H1 (cell line): Measurements from ENCODE around the gene GJB6. TPM values are rescaled to one million over a fixed set of nuclear protein-coding genes. Genes with fewer than 3 reads are reported as not detected.

Source experiments
- CTCF ChIA-PET: fragments of 300-600 bp; sonication (Branson Sonifier 250); formaldehyde crosslinking; loops from one replicate; lab custom pipeline; 2021; ENCODE audit not compliant: partially characterized antibody; lab: Charles Lee
- POLR2A ChIA-PET: fragments of 300-600 bp; sonication (Branson Sonifier 250); formaldehyde crosslinking; loops from one replicate; lab custom pipeline; 2021; ENCODE audit warnings: inconsistent platforms; ENCODE audit not compliant: partially characterized antibody; lab: Charles Lee
- DNase-seq, 2 experiments: peaks; one replicate each; pipeline versions ENCODE4 v3.0.0 to v3.0.0-alpha.2; 2010 to 2022; ENCODE audit warnings: low spot score in 2 of 2, low read depth in 1 of 2, mixed read lengths in 1 of 2
- FAIRE-seq: peaks from 2 replicates; lab custom pipeline; 2011; peaks lifted over from hg19 to GRCh38; lab: Jason Lieb, UNC
- H2AFZ ChIP-seq: 2 replicates; pipeline ENCODE4 v1.8.1; 2012; ENCODE audit warnings: low read length, inconsistent platforms
- H2AK5ac ChIP-seq: 2 replicates; pipeline ENCODE4 v1.6.1; 2013; ENCODE audit warnings: low read depth, low read length
- H2BK120ac ChIP-seq: replicated peaks from 2 replicates; pipeline ENCODE3; 2013; ENCODE audit warnings: low read depth, low read length, inconsistent platforms
- H2BK12ac ChIP-seq: 2 replicates; pipeline ENCODE4 v1.6.1; 2013; ENCODE audit warnings: low read depth, low read length
- H2BK15ac ChIP-seq: 2 replicates; pipeline ENCODE4 v1.6.1; 2013; ENCODE audit warnings: low read length
- H2BK20ac ChIP-seq: 2 replicates; pipeline ENCODE4 v1.6.1; 2013; ENCODE audit warnings: low read length
- H2BK5ac ChIP-seq: 2 replicates; pipeline ENCODE4 v1.6.1; 2013; ENCODE audit warnings: low read depth, low read length
- H3K14ac ChIP-seq: 2 replicates; pipeline ENCODE4 v1.6.1; 2013; ENCODE audit warnings: inconsistent platforms; ENCODE audit not compliant: insufficient read length
- H3K18ac ChIP-seq: 2 replicates; pipeline ENCODE4 v1.6.1; 2013; ENCODE audit warnings: low read length; ENCODE audit errors: extremely low read depth
- H3K23ac ChIP-seq: 2 replicates; pipeline ENCODE4 v1.6.1; 2013; ENCODE audit warnings: inconsistent platforms; ENCODE audit not compliant: insufficient read length
- H3K23me2 ChIP-seq: 2 replicates; pipeline ENCODE4 v1.6.1; 2013; ENCODE audit warnings: low read depth, low read length
- H3K27ac ChIP-seq: 2 replicates; pipeline ENCODE4 v1.6.1; 2011; ENCODE audit warnings: low read depth, low read length, inconsistent platforms
- H3K27me3 ChIP-seq, 4 experiments: replicated peaks in 1 of 4; 1 replicate in 1 of 4; 2 replicates in 3 of 4; pipeline versions ENCODE4 v1.6.1 to v1.8.1; 2011 to 2013; ENCODE audit warnings: low read length in 3 of 4, mild to moderate bottlenecking in 3 of 4, inconsistent platforms in 2 of 4, mixed read lengths in 2 of 4, moderate library complexity in 1 of 4; ENCODE audit not compliant: control insufficient read depth in 3 of 4, insufficient read depth in 3 of 4; ENCODE audit errors: extremely low read depth in 1 of 4
- H3K36me3 ChIP-seq, 4 experiments: 2 replicates each; pipeline versions ENCODE4 v1.6.1 to v1.8.1; 2011 to 2013; ENCODE audit warnings: mild to moderate bottlenecking in 4 of 4, low read length in 3 of 4, moderate library complexity in 2 of 4, control low read depth in 1 of 4, inconsistent platforms in 1 of 4; ENCODE audit not compliant: insufficient read depth in 4 of 4, control insufficient read depth in 2 of 4
- H3K4ac ChIP-seq: replicated peaks from 2 replicates; pipeline ENCODE3; 2013; ENCODE audit warnings: low read length, low read depth, mixed read lengths, inconsistent platforms; ENCODE audit not compliant: insufficient read length
- H3K4me1 ChIP-seq, 4 experiments: replicated peaks in 1 of 4; 1 replicate in 1 of 4; 2 replicates in 3 of 4; pipeline versions ENCODE4 v1.6.1 to v1.8.1; 2011 to 2013; ENCODE audit warnings: low read length in 3 of 4, inconsistent platforms in 2 of 4, mixed read lengths in 1 of 4; ENCODE audit not compliant: insufficient read depth in 4 of 4, control insufficient read depth in 3 of 4
- H3K4me2 ChIP-seq, 2 experiments: 2 replicates each; pipeline versions ENCODE4 v1.6.1 to v1.8.1; 2011 to 2013; ENCODE audit warnings: low read depth in 2 of 2, low read length in 2 of 2, control low read depth in 1 of 2, inconsistent platforms in 1 of 2, mild to moderate bottlenecking in 1 of 2; ENCODE audit not compliant: insufficient read depth in 1 of 2
- H3K4me3 ChIP-seq, 4 experiments: fragments of 200-600, 300-600 bp in 1 of 4; sonication (generic), shearing (Covaris generic), sonication (Bioruptor Twin) in 1 of 4; 2 replicates each; pipeline versions ENCODE4 v1.5.1 to v1.8.1; 2011 to 2016; ENCODE audit warnings: low read length in 4 of 4, low read depth in 3 of 4, control low read depth in 2 of 4, inconsistent platforms in 2 of 4, mild to moderate bottlenecking in 2 of 4, mixed read lengths in 1 of 4, moderate library complexity in 1 of 4; ENCODE audit not compliant: insufficient read depth in 2 of 4; ENCODE audit errors: extremely low read depth in 1 of 4
- H3K56ac ChIP-seq: replicated peaks from 2 replicates; pipeline ENCODE3; 2013; ENCODE audit warnings: low read depth, mild to moderate bottlenecking, mixed read lengths, low read length, inconsistent platforms; ENCODE audit not compliant: insufficient read length
- H3K79me1 ChIP-seq: 2 replicates; pipeline ENCODE4 v1.6.1; 2013; ENCODE audit warnings: low read depth, low read length, control low read depth
- H3K79me2 ChIP-seq, 2 experiments: 2 replicates each; pipeline versions ENCODE4 v1.6.1 to v1.8.1; 2012 to 2013; ENCODE audit warnings: low read length in 2 of 2, mild to moderate bottlenecking in 2 of 2, inconsistent platforms in 1 of 2; ENCODE audit not compliant: insufficient read depth in 2 of 2, control insufficient read depth in 1 of 2
- H3K9ac ChIP-seq, 4 experiments: replicated peaks in 1 of 4; 1 replicate in 1 of 4; 2 replicates in 3 of 4; pipeline versions ENCODE4 v1.6.1 to v1.8.1; 2011 to 2013; ENCODE audit warnings: low read depth in 3 of 4, low read length in 3 of 4, control low read depth in 2 of 4, mild to moderate bottlenecking in 2 of 4, moderate library complexity in 2 of 4, inconsistent platforms in 1 of 4; ENCODE audit errors: extremely low read depth in 1 of 4
- H3K9me3 ChIP-seq, 2 experiments: 2 replicates each; pipeline versions ENCODE4 v1.6.1 to v1.8.1; 2012 to 2013; ENCODE audit warnings: mild to moderate bottlenecking in 2 of 2, moderate library complexity in 2 of 2, control low read depth in 1 of 2, inconsistent platforms in 1 of 2, low read depth in 1 of 2, low read length in 1 of 2, mixed read lengths in 1 of 2; ENCODE audit not compliant: insufficient read depth in 2 of 2
- H4K20me1 ChIP-seq, 2 experiments: replicated peaks in 1 of 2; 2 replicates each; pipeline versions ENCODE3 to v1.8.1; 2011 to 2013; ENCODE audit warnings: inconsistent platforms in 2 of 2, low read length in 2 of 2, mild to moderate bottlenecking in 1 of 2; ENCODE audit not compliant: insufficient read depth in 2 of 2, control insufficient read depth in 1 of 2
- H4K5ac ChIP-seq: 2 replicates; pipeline ENCODE4 v1.6.1; 2013; ENCODE audit warnings: low read length, low read depth, mixed read lengths, inconsistent platforms; ENCODE audit not compliant: insufficient read length
- H4K8ac ChIP-seq: 2 replicates; pipeline ENCODE4 v1.8.0; 2013; ENCODE audit warnings: mild to moderate bottlenecking, moderate library complexity, low read length, inconsistent platforms; ENCODE audit not compliant: insufficient read depth; ENCODE audit errors: extremely low read depth
- H4K91ac ChIP-seq: replicated peaks from 2 replicates; pipeline ENCODE3; 2013; ENCODE audit warnings: low read length, mixed read lengths, inconsistent platforms; ENCODE audit not compliant: insufficient read length
- BACH1 ChIP-seq: IDR thresholded peaks from 2 replicates; pipeline ENCODE4 v1.6.1; 2012; ENCODE audit warnings: low read length, improper control_type of control experiment
- CREB1 ChIP-seq: IDR thresholded peaks from 2 replicates; pipeline ENCODE4 v1.6.1; 2012; ENCODE audit warnings: inconsistent platforms
- HDAC6 ChIP-seq: IDR thresholded peaks from one replicate; pipeline ENCODE4 v1.7.1; 2012; ENCODE audit warnings: low read depth, mild to moderate bottlenecking, inconsistent platforms, low read length, moderate library complexity
- JUN ChIP-seq: IDR thresholded peaks from 2 replicates; pipeline ENCODE4 v1.6.1; 2011; ENCODE audit warnings: low read depth, mild to moderate bottlenecking, improper control_type of control experiment, low read length
- KDM4A ChIP-seq: IDR thresholded peaks from one replicate; pipeline ENCODE4 v1.7.1; 2012; ENCODE audit warnings: low read depth, mild to moderate bottlenecking, moderate library complexity, low read length, inconsistent platforms; ENCODE audit not compliant: severe bottlenecking
- PHF8 ChIP-seq: fragments of 200-600 bp; sonication (generic); conservative IDR thresholded peaks from 2 replicates; pipeline ENCODE4 v1.7.1; 2012; ENCODE audit warnings: low read depth, mild to moderate bottlenecking, inconsistent platforms, low read length, moderate library complexity
- SIN3A ChIP-seq, 2 experiments: IDR thresholded peaks in 1 of 2; conservative IDR thresholded peaks in 1 of 2; 2 replicates each; pipeline ENCODE4 v1.6.1; 2011 to 2012; ENCODE audit warnings: low read length in 2 of 2, improper control_type of control experiment in 1 of 2, low read depth in 1 of 2, mild to moderate bottlenecking in 1 of 2
- SIX5 ChIP-seq: IDR thresholded peaks from 2 replicates; pipeline ENCODE4 v1.6.1; 2011; ENCODE audit warnings: mild to moderate bottlenecking, low read depth, low read length
- SP1 ChIP-seq: IDR thresholded peaks from 2 replicates; pipeline ENCODE4 v1.6.1; 2011; ENCODE audit warnings: low read depth, low read length
- SP2 ChIP-seq: IDR thresholded peaks from 2 replicates; pipeline ENCODE4 v1.6.1; 2012; ENCODE audit warnings: mild to moderate bottlenecking, low read length, inconsistent platforms
- TBP ChIP-seq: IDR thresholded peaks from 2 replicates; pipeline ENCODE4 v1.6.1; 2011; ENCODE audit warnings: low read depth, low read length, improper control_type of control experiment
- TCF12 ChIP-seq: IDR thresholded peaks from 2 replicates; pipeline ENCODE4 v1.6.1; 2011; ENCODE audit warnings: low read depth, mild to moderate bottlenecking, low read length
- USF2 ChIP-seq: IDR thresholded peaks from 2 replicates; pipeline ENCODE4 v1.6.1; 2011; ENCODE audit warnings: low read length, improper control_type of control experiment
- ZNF274 ChIP-seq: IDR thresholded peaks from 2 replicates; pipeline ENCODE4 v1.7.0; 2012; ENCODE audit warnings: low read length, borderline replicate concordance; ENCODE audit errors: extremely low read depth
- WGBS, 2 experiments: shearing (Covaris generic) in 1 of 2; methylation state at CpG; one replicate each; pipeline versions ENCODE4 v1.1.6 to v1.1.7; 2013 to 2015; ENCODE audit warnings: low lambda C conversion rate in 2 of 2, mixed read lengths in 2 of 2, inconsistent platforms in 1 of 2, low coverage in 1 of 2, missing lambda C conversion rate in 1 of 2; ENCODE audit not compliant: insufficient replicate concordance in 2 of 2, insufficient coverage in 1 of 2, insufficient read length in 1 of 2; ENCODE audit errors: extremely low coverage in 1 of 2, missing lambda C conversion rate in 1 of 2; 5-methylcytosine and 5-hydroxymethylcytosine counted together
- polyA plus RNA-seq, 7 experiments: library from polyadenylated mRNA; depleted of rRNA in 3 of 7; stranded (reverse) in 5 of 7; unstranded in 2 of 7; fragments of >200 nt in 5 of 7; fragments of 200-250 nt in 2 of 7; gene quantifications; 1 replicate in 5 of 7; 2 replicates in 1 of 7; 4 replicates in 1 of 7; pipeline versions ENCODE4 v1.2.1 to v1.2.3, GENCODE V29; 2011 to 2013; ENCODE audit warnings: missing spikeins in 2 of 7, mixed read lengths in 2 of 7
- total RNA-seq: library from RNA; stranded (reverse); fragmentation: NEBNext Ultra II Directional; extraction: Animal tissue kit (Norgen Biotek cat#: 25700); gene quantifications from 2 replicates; pipeline ENCODE4 v1.2.1, GENCODE V29; 2021

GJB6 gene
- total and polyA plus RNA-seq, 2 of the 8 experiments (the other 6 are each of a cell fraction or from before 2014, with no cell fraction given) = not detected

GRCh38 chr13:20263393-20264044 lies 31.4 kb upstream of the GJB6 start:
- H3K4ac ChIP-seq = no peak overlapping the region
- no peak overlapping the region for H2BK15ac ChIP-seq
- H3K27me3 ChIP-seq = no peaks in the 10 kb centered on the region
- H4K91ac ChIP-seq = no peak overlapping the region
- H2BK5ac ChIP-seq = no peak overlapping the region
- H3K79me1 ChIP-seq = no peaks in the 10 kb centered on the region
- no peak overlapping the region for H2BK20ac ChIP-seq
- no peak overlapping the region for H2BK120ac ChIP-seq
- H3K4me1 ChIP-seq = no peaks in the 10 kb centered on the region
- 91% methylated on average over 8 of the region's 8 CpGs; no CpG with 5 or more reads in 1 of the 2 experiments for WGBS, 2 experiments
- H3K14ac ChIP-seq = no peak overlapping the region
- ChIA-PET POLR2A (no interaction called here), CTCF (interaction anchor here (0.6 to 0.8 kb wide), 3 partner anchors 31 to 954 kb away, joined by 3 read pairs; no protein-coding TSS in a partner anchor)
- no peak for DNase-seq
- no peak for FAIRE-seq
- no peaks in the 10 kb centered on the region for H3K23me2 ChIP-seq
- H3K27ac ChIP-seq = no peak overlapping the region
- no peaks in the 10 kb centered on the region for H3K79me2 ChIP-seq
- no peak overlapping the region for H4K5ac ChIP-seq
- H3K4me2 ChIP-seq = no peak overlapping the region
- no peak overlapping the region for H3K23ac ChIP-seq
- H3K9me3 ChIP-seq = no peaks in the 10 kb centered on the region
- no peak overlapping the region for H3K4me3 ChIP-seq
- no peak overlapping the region for H2AK5ac ChIP-seq
- no peak overlapping the region for H2AFZ ChIP-seq
- no peak overlapping the region for H3K9ac ChIP-seq
- no peak overlapping the region for H2BK12ac ChIP-seq
- H3K18ac ChIP-seq = no peak overlapping the region
- no peak overlapping the region for H3K56ac ChIP-seq
- no peaks in the 10 kb centered on the region for H4K20me1 ChIP-seq
- no peak overlapping the region for H4K8ac ChIP-seq
- H3K36me3 ChIP-seq = no peaks in the 10 kb centered on the region
- TF ChIP-seq SP1 (no peak), BACH1 (no peak), KDM4A (no peak), ZNF274 (no peak), HDAC6 (no peak), TBP (no peak), TCF12 (no peak), CREB1 (no peak), USF2 (no peak), SIN3A (conservative IDR thresholded peaks at IDR 0.05 in 1 of 2, IDR thresholded peaks at IDR 0.05 in 1 of 2; ENCODE audit: low read depth in 1 of 2, low read length in 2 of 2) (no peak), SP2 (no peak), SIX5 (no peak), JUN (no peak), PHF8 (no peak)
